K562 (cell line): ENCODE measurements around the gene TFPI2. TPM values are rescaled to one million over a fixed set of nuclear protein-coding genes. Genes with fewer than 3 reads are reported as not detected.

Experiments used
- AFF4 ChIP-seq: sonication (generic); formaldehyde crosslinking; IDR thresholded peaks from 2 replicates; pipeline ENCODE4 v1.8.0; 2023; ENCODE audit warnings: mild to moderate bottlenecking, missing genetic modification reagents
- KAT7 ChIP-seq: sonication (generic); formaldehyde crosslinking; IDR thresholded peaks from 2 replicates; pipeline ENCODE4 v1.8.0; 2022; ENCODE audit warnings: missing genetic modification reagents, mild to moderate bottlenecking, borderline replicate concordance
- POU5F1 ChIP-seq: fragments of 150-350 bp; IDR thresholded peaks from 2 replicates; pipeline ENCODE4 v1.6.1; 2014; ENCODE audit warnings: borderline replicate concordance, low read length, low read depth, mild to moderate bottlenecking; ENCODE audit not compliant: partially characterized antibody
- RBFOX2 ChIP-seq: fragments of 200-400 bp; formaldehyde crosslinking; IDR thresholded peaks from 2 replicates; pipeline ENCODE4 v1.6.1; 2017; ENCODE audit warnings: low read depth, mild to moderate bottlenecking, low read length, moderate library complexity
- ZBTB2 ChIP-seq: fragments of 450-650 bp; IDR thresholded peaks from 2 replicates; pipeline ENCODE4 v1.6.1; 2016; ENCODE audit warnings: antibody characterized with exemption
- polyA plus RNA-seq, 8 experiments: library from polyadenylated mRNA; depleted of rRNA in 4 of 8; stranded (reverse) in 5 of 8; unstranded in 3 of 8; fragments of >200 nt; fragmentation: Nextera tagmentation in 2 of 8; fragmentation: Illumina TruSeq in 1 of 8; extraction: Ambion mirVana in 2 of 8; extraction: Trizol in 1 of 8; gene quantifications; 2 replicates each; pipeline versions ENCODE4 v1.2.1 to v1.2.3, GENCODE V29; 2011 to 2014; ENCODE audit warnings: inconsistent platforms in 1 of 8, missing spikeins in 1 of 8
- small RNA-seq: library from RNA; depleted of rRNA; stranded (forward); fragments of <200 nt; gene quantifications from one replicate; pipeline ENCODE3, GENCODE V24; 2014
- total RNA-seq, 7 experiments: library from RNA; depleted of rRNA in 6 of 7; stranded (reverse); fragments of >200 nt in 6 of 7; fragmentation: Illumina TruSeq in 2 of 7; extraction: Trizol in 2 of 7; gene quantifications; 2 replicates each; pipeline versions ENCODE4 v1.2.1 to v1.2.3, GENCODE V29; 2011 to 2021; ENCODE audit warnings: low replicate concordance in 1 of 7

The TFPI2 gene
- total and polyA plus RNA-seq, 9 of the 15 experiments (the other 6 are each of a cell fraction or from before 2014, with no cell fraction given): 0.07 to 0.25 (median 0.11) TPM; not detected in 4

- TF ChIP-seq ZBTB2: no peak
- TF ChIP-seq KAT7: no peak
- no peak for TF ChIP-seq AFF4
- TF ChIP-seq RBFOX2: no peak
- no peak for TF ChIP-seq POU5F1
These were observed 54.9 kb downstream of the TFPI2 start (continued) for GRCh38 chr7:93835702-93836101.

Small RNA genes within 50 kb of the gene (small RNA-seq; reads per million reads assigned to genes)
- not detected for gene AC002076.2

Other genes with a start within 250 kb of the TFPI2 start
- gene GNGT1, start 15.8 kb upstream of the TFPI2 start, total RNA-seq (2014; rRNA removed): 0.29 TPM in 1 of 2 replicates, not detected in the other
- 0.07 and 0.29 TPM in 2 replicates for gene GNGT1, start 15.8 kb upstream of the TFPI2 start, total RNA-seq (2014; rRNA removed; fragmentation: Illumina TruSeq; extraction: Trizol)
- 0.33 and 0.49 TPM in 2 replicates for gene GNGT1, start 15.8 kb upstream of the TFPI2 start, total RNA-seq (2015; rRNA removed; fragmentation: Illumina TruSeq; extraction: Trizol)
- 0.78 and 0.83 TPM in 2 replicates for gene GNGT1, start 15.8 kb upstream of the TFPI2 start, total RNA-seq (2021)
- gene GNGT1, start 15.8 kb upstream of the TFPI2 start, polyA plus RNA-seq (2011; rRNA removed): 0.04 and 0.24 TPM in 2 replicates
- not detected in 2 replicates for gene GNGT1, start 15.8 kb upstream of the TFPI2 start, polyA plus RNA-seq (2014; fragmentation: Illumina TruSeq; extraction: Trizol)
- under 1 TPM; 0.51 to 0.83 TPM for gene GNGT1, start 15.8 kb upstream of the TFPI2 start, polyA plus RNA-seq (2014; fragmentation: Nextera tagmentation; extraction: Ambion mirVana)
- gene GNGT1, start 15.8 kb upstream of the TFPI2 start, polyA plus RNA-seq (2014; rRNA removed): 0.65 TPM in 1 of 2 replicates, not detected in the other
- gene GNG11, start 31.0 kb upstream of the TFPI2 start, total RNA-seq (2014; rRNA removed): not detected in 2 replicates
- gene GNG11, start 31.0 kb upstream of the TFPI2 start, total RNA-seq (2014; rRNA removed; fragmentation: Illumina TruSeq; extraction: Trizol): not detected in 2 replicates
- gene GNG11, start 31.0 kb upstream of the TFPI2 start, total RNA-seq (2015; rRNA removed; fragmentation: Illumina TruSeq; extraction: Trizol): not detected in 2 replicates
- not detected in 2 replicates for gene GNG11, start 31.0 kb upstream of the TFPI2 start, total RNA-seq (2021)
- gene GNG11, start 31.0 kb upstream of the TFPI2 start, polyA plus RNA-seq (2011; rRNA removed): 0.06 TPM in 1 of 2 replicates, not detected in the other
- gene GNG11, start 31.0 kb upstream of the TFPI2 start, polyA plus RNA-seq (2014; fragmentation: Illumina TruSeq; extraction: Trizol): not detected in 2 replicates
- not detected for gene GNG11, start 31.0 kb upstream of the TFPI2 start, polyA plus RNA-seq (2014; fragmentation: Nextera tagmentation; extraction: Ambion mirVana)
- not detected in 2 replicates for gene GNG11, start 31.0 kb upstream of the TFPI2 start, polyA plus RNA-seq (2014; rRNA removed)
- gene BET1, start 113.6 kb upstream of the TFPI2 start, total RNA-seq (2014; rRNA removed): 15.8 and 25.3 TPM in 2 replicates
- gene BET1, start 113.6 kb upstream of the TFPI2 start, total RNA-seq (2014; rRNA removed; fragmentation: Illumina TruSeq; extraction: Trizol): 36.5 and 40.5 TPM in 2 replicates
- 27.3 and 29.8 TPM in 2 replicates for gene BET1, start 113.6 kb upstream of the TFPI2 start, total RNA-seq (2015; rRNA removed; fragmentation: Illumina TruSeq; extraction: Trizol)
- 30.6 and 31.6 TPM in 2 replicates for gene BET1, start 113.6 kb upstream of the TFPI2 start, total RNA-seq (2021)
- 48.1 and 64.6 TPM in 2 replicates for gene BET1, start 113.6 kb upstream of the TFPI2 start, polyA plus RNA-seq (2011; rRNA removed)
- gene BET1, start 113.6 kb upstream of the TFPI2 start, polyA plus RNA-seq (2014; fragmentation: Illumina TruSeq; extraction: Trizol): 38.2 and 45.6 TPM in 2 replicates
- 100 to 1,000 TPM; 171 to 190 TPM for gene BET1, start 113.6 kb upstream of the TFPI2 start, polyA plus RNA-seq (2014; fragmentation: Nextera tagmentation; extraction: Ambion mirVana)
- 37.8 and 38.5 TPM in 2 replicates for gene BET1, start 113.6 kb upstream of the TFPI2 start, polyA plus RNA-seq (2014; rRNA removed)